Hindlimb muscle (tissue), 1 donor: Measurements from ENCODE around the gene POLR2J3. TPM values are rescaled to one million over a fixed set of nuclear protein-coding genes. Genes with fewer than 3 reads are reported as not detected.
"Not testable (repeated sequence)": the region's sequence is repeated elsewhere in the genome, so short reads cannot be mapped to it uniquely, and the experiment has no call there.

Experiments used
- DNase-seq: peaks from one replicate; pipeline ENCODE4 v3.0.0-alpha.2; 2013
- polyA plus RNA-seq: library from polyadenylated mRNA; unstranded; fragments of 120-200 nt; gene quantifications from one replicate; pipeline ENCODE4 v1.2.1, GENCODE V29; 2013; ENCODE audit not compliant: insufficient read length

POLR2J3 gene
- 75.4 TPM for polyA plus RNA-seq

DNA sequence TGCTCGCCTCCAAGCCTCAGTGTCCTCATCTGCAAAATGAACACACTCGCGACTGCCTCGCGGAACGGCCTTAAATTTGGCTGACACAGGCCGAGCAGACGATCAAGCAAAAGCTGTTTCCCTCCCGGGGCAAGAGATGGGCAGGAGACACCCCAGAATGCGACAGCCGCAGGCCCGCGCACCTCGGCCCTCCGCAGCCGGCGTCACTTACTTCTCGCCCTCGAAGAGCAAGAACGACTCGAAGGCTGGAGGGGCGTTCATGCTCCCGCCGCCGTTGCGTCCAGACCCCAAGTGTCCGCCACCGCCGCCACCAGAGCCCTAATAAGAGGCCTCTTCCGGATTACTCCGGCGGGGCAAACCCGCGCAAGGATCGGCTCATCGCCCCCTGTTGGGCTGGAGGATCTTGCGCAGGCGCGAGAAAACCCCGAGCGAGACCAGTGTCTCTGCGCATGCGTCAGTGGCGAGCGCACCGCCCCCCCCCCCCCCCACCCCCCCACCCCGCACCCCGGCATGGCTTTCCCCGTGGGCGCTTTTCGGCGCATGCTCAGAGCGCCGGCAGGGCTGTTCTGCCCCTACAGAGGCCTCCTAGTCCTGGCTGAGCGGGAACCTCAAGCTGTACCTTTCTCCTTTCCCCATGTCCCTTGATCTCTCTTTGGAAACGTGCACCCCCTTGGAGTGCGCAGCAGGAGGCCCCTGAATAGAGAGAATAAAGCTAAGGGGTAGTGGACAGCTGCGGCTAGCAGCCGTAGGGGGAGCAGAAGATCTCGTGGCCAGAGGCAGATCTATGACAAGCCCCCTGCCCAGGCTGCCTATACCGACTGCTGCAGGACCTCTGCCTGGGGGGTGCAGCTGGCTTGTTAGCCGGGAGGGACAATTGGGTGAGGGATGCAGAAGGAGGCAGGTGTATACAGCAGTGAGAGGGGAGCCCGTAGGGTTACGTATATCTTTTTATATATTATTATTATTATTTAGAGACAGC lies at the start of gene POLR2J3:
Gene POLR2J3 (minus strand): TSS at position 323 of the 979 bp plus-strand sequence. CDS start 62 bp downstream, at position 261.
- DNase-seq = peak; percentile 97

DNA sequence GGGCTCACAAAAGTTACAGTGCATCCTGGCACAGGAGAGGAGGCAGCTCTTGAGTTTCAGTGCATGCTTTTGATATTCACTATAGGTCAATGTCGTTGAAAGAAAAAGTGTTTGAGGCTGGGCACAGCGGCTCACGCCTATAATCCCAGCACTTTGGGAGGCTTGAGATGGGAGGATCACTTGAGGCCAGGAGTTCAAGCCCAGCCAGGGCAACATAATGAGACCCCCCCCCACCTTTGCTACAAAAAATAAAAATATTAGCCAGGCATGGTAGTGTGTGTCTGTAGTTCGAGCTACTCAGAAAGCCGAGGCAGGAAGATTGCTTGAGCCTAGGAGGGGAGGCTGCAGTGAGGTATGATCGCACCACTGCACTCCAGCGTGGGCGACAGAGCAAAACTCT lies 45.7 kb upstream of the POLR2J3 start:
- DNase-seq = not testable (repeated sequence)

DNA sequence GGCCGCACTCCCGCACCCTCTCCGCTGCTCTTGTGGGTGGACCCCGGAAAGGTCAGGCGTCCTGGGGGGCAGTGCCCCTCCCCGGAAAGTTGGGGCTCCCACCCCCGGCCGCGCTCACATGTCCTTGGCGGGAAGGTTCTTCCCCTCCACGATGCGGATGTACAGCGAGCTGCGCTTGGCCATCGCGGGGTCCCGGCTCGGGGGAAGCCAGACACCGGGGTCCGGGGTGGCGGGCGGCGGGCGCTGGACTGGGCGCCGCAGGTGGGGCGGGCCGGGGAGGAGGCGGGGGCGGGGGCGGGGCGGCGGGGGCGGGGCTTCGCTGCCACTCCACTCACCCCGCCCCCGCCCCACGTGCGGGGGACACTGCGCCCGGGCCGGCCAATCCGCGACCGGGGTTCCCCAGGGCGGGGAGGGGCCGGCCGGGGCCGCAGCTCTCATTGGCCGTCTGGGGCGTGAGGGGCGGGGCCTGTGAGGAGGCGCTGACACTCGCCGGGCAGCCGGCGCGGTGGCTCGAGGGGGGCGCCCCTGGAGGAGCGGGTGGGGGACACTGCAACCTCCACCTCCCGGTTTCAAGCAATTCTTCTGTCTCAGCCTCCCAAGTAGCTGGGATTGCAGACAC lies 44.2 kb upstream of the POLR2J3 start, which contains the start of gene RASA4:
Gene RASA4 (minus strand): TSS at position 250 of the 619 bp plus-strand sequence. CDS start 67 bp downstream, at position 183.
- peak; percentile 52 for DNase-seq

DNA sequence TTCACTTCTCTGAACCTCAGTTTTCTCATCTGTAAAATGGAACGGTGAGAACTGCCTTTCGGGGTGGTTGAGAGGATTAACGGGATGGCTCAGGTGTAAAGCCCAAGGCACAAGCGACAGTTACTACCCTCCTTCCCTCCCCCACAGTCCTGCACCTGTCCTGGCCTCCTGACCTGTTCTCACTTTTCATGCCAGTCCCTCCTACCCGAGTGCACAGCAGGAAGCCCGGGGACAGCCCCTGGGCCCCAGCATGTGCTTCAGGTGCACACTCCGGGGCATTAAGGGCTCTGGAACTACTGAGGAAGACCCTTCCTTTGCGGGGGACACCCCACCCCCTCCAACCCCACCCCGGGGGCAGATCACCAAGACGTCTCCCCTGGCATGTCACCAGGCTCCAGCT lies 43.5 kb upstream of the POLR2J3 start:
- DNase-seq = not testable (repeated sequence)

DNA sequence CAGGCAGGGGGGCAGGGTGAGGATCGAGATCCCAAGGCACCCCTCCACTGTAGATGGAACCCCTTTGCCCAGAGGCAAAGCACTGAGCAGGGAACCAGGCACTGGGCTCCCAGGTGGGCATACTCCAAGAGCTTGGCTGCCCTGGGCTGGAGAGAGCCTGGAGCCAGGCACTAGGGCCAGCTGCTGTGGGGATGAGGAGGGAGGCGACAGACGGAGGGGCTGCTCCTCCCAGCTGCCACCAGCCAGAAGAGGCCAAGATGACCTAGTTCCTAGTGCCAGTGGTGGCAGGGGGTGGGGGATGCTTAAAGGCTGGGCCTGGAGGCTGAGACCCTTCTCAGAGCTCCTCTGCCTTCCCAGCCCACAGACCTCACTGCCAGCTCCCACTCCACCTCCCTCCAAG lies 42.5 kb upstream of the POLR2J3 start:
- not testable (repeated sequence) for DNase-seq

DNA sequence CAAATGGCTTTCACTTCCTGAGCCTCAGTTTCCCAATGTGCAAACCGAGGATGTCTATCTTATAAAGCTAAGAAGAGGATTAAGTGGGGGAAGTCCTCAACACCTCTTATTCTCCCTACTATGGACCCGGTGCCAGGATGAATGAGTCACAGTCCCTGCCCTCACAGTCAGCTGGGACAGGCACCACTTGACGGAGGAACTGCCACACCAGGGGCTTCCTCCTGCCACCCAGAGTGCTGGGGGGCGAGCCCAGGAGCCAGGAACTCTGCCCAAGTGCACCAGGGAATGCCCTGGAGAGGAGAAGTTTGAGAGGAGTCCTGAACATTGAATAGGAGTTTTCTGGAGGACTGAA lies 41.9 kb upstream of the POLR2J3 start:
- not testable (repeated sequence) for DNase-seq

DNA sequence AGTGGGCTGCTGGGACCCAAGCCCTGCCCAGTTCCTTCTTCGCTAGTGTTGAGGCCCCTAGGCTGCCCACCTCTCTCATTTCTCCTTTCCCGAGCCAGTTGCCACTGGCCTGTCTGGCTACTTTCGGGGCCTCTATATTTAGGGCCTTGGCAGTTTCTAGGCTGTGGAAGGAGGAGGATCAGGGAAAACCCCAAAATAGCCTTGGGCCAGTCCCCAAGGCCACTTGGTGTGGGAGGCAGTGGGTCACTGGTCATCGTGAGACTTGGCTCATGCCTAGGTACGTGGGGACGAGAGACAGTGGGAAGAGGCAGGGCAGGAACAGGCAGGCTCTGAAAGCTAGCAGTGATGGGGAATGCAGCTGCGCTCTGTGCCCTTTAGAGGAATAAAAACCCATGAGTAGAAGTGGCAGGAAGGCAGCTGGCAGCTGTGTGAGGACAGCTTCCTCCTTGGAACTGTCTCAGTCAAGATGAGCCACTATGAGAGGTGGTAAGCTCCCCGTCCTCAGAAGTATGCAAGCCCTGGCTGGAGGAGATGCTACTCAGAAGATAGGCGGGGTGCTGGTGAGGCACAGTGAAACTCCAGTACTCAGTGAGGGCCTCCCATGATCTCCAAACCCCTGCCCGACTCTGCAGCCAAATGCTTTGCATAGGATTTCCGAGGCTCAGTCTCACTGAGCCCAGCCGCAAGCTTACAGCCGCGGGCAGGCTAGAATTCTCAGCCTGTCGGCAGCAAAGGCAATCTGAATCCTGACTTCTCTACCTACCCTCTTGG lies 41.4 kb upstream of the POLR2J3 start:
- not testable (repeated sequence) for DNase-seq

DNA sequence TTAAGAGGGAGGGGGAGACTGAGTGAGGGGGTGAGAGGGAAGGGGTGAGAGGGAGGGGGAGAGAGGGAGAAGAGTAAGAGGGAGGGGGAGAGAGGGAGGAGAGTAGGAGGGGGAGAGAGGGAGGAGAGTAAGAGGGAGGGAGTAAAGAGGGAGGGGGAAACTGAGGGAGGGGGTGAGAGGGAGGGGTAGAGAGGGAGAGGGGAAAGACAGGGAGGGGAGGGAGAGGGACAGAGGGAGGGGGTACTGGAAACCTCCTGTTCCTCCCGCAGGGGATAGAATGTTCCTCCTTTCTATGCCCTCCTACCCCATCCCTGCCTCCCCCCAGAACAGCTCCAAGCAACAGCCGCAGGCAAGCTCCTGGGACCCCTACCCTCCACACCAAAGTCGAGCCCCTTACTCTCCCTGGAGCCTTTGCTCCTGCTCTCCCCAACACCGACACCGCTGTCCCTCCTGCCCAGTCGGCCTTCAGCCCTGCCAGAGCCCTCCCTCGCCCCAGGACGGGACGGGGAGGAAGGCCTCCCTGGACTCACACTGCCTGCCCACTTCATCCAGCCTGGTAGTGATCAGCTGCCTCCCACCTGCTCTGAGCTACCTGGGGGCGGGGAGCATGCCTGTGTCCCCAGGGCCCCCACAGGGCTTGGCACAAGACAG lies 39.4 kb upstream of the POLR2J3 start:
- peak; percentile 63 for DNase-seq

DNA sequence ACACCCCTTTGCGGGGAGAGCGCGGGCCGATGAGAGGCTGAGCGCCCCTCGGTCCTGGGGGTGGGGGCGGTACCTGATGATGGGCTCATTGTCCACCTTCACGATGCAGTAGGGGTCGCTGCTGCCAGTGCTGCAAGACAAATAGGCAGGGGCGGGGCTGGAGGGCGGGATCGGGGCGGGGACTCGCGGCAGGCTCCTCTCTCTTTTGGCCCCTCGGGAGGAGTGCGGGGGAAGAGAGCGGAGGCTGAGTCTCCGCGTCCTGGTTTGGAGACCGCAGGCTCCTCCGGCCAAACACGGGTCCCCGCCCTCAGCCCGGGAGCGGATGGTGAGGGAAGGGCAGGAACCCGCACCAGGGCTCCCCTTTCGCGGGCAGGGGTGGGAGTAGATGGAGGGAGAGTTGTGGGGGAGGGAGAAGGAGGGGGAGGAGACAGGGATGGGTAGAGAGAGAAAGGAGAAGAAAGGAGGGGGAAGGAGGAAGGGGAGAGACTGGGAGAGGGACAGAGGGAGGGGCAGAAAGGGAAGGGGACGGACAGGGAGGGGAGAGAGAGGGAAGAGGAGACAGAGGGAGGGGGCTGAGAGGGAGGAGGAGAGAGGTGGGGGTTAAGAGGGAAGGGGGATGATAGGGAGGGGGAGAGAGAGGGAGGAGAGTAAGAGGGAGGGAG lies 38.8 kb upstream of the POLR2J3 start:
- not testable (repeated sequence) for DNase-seq

DNA sequence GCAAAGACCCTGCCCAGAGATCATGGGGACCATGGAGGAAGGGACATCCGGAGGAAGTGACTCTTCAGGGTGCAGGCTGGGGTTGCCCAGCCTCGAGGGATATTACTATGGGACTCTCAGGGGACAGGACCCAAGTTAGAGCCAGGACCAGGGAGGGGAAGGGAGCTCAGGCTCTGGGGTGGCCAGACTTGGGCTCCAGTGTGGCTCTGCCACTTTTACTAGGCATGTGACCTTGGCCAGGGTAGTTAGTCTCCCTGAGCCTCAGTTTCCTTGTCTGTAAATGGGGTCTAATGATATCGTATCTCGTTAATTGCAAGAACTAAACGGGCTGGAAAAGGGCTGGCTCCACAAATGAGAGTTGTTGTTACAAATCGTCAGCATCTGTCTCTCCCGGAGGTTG lies 38.1 kb upstream of the POLR2J3 start:
- not testable (repeated sequence) for DNase-seq

DNA sequence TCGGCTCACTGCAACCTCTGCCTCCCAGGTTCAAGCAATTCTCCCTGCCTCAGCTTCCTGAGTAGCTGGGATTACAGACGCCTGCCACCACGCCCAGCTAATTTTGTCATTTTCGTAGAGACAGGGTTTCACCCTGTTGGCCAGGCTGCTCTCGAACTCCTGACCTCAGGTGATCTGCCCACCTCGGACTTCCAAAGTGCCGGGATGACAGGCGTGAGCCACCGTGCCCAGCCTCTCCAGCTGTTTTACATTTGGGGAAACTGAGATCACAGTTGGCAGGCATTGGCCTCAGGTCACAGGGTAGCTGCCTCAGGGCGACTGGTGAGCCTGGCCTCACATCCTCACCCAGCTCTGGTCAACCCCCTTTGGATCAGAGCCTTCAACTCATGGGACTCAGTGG lies 37.4 kb upstream of the POLR2J3 start:
- DNase-seq = not testable (repeated sequence)

DNA sequence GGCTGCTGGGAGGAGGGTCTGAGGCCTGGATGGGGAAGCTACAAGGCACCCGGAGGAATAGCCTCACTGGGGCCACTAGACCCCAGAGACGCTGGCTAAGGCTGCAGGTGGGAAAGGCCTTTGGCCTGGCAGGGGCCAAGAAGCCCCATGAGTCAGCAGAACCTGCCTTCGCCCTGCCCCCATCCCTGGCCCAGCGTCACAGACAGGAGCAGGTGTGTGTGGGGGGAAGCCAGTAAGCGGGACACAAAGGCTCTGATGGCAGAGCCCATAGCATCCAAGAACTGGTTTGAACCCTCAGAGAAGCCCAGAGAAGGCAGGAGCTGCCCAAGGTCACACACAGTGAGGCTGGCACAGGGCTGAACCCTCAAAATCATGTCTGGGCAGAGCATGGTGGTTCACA lies 34.5 kb upstream of the POLR2J3 start:
- DNase-seq = not testable (repeated sequence)

DNA sequence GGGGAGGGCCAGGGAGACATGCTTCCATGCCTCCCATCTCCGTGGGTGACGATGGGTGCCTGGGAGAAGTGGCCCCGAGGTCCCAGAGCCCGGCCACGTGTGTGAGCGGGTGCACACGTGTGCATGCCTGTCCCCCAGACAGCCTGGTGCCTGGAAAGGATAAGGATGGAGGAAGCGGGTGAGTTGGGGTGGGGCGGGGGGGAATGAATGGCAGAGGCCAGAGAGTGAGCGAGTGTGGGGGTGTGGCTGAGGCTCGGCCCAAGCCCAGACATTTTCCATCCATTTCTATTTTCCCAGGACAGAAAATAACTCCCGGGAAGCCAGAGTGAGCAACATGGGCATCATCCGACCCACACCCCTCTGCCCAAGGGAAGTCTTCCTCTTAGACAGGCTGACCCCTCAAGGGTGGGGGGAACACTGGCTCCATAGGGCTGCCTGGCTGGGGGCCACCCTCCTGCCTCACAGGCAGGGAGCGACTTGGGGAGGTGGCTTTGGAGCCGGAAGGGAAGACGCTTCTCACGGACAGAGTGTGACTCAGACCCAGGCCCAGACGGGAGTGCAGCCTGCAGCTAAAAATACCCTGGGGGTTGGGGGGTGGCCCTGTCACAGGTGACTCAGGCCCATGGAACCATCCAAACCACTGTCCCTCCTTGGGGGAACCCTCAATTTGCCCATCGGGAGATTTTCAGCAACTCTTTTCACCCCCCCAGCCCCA lies 32.2 kb upstream of the POLR2J3 start:
- DNase-seq = not testable (repeated sequence)

DNA sequence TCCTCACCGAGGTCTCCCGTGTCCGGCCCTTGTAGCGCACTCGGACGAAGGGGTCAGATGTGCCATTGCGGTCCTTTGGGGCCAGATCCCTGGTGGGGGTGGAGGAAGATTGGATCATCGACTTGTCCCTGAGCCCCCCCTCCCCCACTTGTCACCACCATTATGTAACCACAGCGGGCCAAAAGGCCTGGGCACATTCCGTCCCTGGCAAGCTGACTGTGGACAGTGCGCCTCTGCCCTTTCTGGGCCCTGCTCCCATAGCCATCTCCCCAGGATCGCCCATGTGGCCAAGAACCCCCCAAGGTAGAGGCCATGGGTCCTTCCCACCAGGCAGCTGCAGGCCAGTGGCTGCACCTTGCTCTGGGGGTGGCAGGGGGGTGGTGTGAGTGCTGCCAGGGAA lies 29.9 kb upstream of the POLR2J3 start:
- DNase-seq = not testable (repeated sequence)

DNA sequence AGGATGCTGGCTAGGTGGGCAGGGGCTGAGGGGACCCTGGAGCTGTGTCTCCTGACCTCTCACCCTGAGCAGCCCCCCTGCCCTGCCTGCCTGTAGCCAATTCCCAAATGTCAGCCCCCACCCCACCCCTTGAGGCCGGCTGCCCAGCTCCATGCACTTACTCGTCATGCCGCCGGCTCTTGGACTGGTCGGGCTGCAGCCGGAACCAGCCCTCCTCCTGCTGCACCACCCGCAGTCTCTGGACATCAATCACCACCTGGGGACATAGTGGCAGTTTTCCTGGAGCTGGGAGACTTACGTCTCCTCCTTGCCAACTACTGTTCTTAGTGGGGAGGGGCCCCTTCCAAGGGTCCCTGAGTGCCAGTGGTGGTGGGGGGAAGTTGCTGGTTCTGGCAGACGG lies 27.3 kb upstream of the POLR2J3 start:
- not testable (repeated sequence) for DNase-seq

DNA sequence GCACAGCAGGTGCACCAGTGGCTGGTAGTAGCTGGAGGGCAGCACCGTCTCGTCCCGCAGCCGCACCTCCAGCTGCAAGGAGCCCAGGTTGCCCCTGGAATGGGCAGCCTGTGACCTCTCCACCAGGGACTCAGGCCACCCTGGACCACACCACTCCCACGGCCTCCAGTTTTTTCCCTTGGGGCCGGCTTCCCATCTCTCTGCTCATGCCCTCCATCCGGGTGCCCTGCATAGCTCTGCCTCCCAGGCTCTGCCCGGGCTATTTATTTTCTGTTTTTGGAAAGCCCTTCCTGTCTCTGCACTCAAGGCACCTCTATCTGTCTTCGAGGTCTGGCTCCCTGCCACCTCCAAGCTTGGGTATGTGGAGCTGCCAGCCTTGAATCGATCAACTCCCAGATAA lies 23.7 kb upstream of the POLR2J3 start:
- not testable (repeated sequence) for DNase-seq

DNA sequence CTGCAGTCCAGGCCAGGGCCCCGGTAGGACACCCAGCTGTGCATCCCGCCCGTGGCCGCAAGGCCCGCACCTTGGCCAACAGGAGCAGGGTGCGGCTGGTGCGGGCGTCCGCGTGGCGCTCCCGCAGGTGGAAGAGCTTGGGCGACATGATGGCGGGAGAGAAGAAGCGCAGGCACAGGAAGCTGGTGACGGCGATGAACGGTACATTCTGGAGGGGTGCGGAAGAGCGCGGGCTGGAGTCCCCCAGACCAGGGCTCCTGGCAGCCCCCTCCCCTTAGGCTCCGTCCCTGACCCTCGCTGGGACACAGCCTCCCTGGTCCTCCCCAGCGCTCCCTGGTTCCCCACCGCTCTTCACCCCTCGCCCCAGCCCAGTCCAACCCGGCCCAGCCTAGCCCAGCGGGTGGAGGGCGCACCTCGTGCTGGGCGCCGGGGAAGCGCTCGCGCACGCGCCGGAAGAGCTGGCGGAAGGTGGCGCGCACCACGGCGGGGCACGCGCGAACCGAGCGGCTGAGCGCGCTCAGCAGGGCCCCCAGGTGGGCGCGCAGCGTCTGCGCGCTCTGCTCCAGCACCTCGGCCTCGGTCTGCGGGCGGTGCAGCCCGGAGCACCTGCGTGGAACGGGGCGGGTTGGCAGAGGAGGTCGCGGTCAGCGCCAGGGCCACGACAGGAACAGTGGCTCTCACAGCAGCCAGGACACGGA lies 21.4 kb upstream of the POLR2J3 start:
- not testable (repeated sequence) for DNase-seq

DNA sequence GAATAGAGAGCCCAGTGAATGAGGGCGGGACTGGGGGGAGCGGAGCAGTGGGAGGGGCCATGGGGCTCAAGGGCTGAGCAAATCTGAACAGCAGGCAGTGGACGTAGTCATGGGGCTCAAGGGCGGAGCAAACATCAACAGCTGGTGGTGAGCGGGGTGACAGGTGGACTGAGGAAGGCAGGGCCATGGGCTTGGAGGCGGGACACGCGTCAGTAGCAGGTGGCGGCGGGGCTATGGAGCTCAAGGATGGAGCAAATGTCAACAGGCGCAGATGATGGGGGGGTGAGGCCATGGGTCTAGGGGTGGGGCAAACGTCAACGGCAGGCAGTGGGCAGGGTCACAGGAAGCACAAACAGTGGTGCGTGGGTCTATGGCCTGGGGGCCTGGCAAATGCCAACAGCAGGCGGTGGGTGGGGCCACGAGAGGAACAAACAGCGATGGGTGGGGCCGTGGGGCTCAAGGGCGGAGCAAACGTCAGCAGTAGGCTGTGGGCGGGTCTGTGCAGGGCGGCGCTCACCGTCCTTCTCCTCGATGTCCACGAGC lies 20.2 kb upstream of the POLR2J3 start:
- not testable (repeated sequence) for DNase-seq

DNA sequence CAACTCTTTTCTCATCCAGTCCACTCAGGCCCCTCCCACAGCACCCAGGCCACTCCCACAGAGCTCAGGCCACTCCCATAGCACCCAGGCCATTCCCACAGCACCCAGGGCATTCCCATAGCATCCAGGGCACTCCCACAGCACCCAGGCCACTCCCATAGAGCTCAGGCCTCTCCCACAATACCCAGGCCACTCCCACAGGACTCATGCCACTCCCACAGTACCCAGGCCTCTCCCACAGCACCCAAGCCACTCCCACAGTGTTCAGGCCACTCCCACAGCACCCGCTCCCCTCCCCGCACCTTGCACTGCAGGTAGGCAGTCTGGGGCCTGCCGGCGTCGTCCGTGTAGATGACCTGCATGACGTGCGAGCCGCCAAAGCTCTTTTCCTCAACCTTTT lies 17.5 kb upstream of the POLR2J3 start:
- not testable (repeated sequence) for DNase-seq

DNA sequence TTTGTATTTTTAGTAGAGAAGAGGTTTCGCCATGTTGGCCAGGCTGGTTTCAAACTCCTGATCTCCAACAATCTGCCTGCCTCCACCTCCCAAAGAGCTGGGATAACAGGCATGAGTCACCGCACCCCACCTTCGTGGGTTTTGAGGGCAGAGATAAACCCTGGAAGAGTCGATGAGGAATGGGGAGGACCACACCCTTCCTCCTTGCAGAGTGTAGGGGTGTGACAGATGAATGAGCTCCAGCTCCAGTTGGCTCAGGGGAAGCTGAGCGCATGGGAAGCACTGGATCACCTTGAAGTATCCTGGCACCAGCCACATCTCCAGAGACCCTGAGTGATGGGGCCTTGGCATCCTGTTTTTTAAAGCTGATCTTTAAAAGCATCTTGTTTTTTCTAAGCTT lies 11.1 kb upstream of the POLR2J3 start:
- DNase-seq = not testable (repeated sequence)
